SK-N-SH treated with all-trans-retinoic acid at 6 μM for 48 hours (cell line): ENCODE data around the gene TOMM5.

Experiments
- ATAC-seq: fragments of 200-7000 bp; cut with Tn5 transposase; 3 replicates; pipeline ENCODE4 v1.9.1; 2020; ENCODE audit warnings: mild to moderate bottlenecking, moderate library complexity
- ARNTL ChIP-seq: fragments of 450-650 bp; formaldehyde crosslinking; IDR thresholded peaks from 2 replicates; pipeline ENCODE4 v1.5.0; 2020; ENCODE audit warnings: low read depth, mild to moderate bottlenecking, moderate library complexity, borderline replicate concordance
- BACH2 ChIP-seq: fragments of 250-450 bp; sonication (Bioruptor Pico); IDR thresholded peaks from 2 replicates; pipeline ENCODE4 v1.9.0; 2021; ENCODE audit warnings: mild to moderate bottlenecking, borderline replicate concordance
- CSDC2 ChIP-seq: fragments of 250-450 bp; sonication (Bioruptor Pico); IDR thresholded peaks from 2 replicates; pipeline ENCODE4 v1.5.0; 2020; ENCODE audit warnings: mild to moderate bottlenecking, moderate library complexity
- ESRRG ChIP-seq: fragments of 250-450 bp; sonication (Bioruptor Pico); IDR thresholded peaks from 2 replicates; pipeline ENCODE4 v1.6.1; 2021; ENCODE audit warnings: mild to moderate bottlenecking
- GLIS3 ChIP-seq: fragments of 250-450 bp; sonication (Bioruptor Pico); IDR thresholded peaks from 2 replicates; pipeline ENCODE4 v1.5.0; 2020; ENCODE audit warnings: mild to moderate bottlenecking, moderate library complexity
- ISL1 ChIP-seq: fragments of 250-450 bp; sonication (Bioruptor Pico); IDR thresholded peaks from 2 replicates; pipeline ENCODE4 v2.1.2; 2022; ENCODE audit warnings: mild to moderate bottlenecking, moderate library complexity
- OSR1 ChIP-seq: fragments of 250-450 bp; sonication (Bioruptor Pico); IDR thresholded peaks from 2 replicates; pipeline ENCODE4 v1.8.0; 2022; ENCODE audit warnings: moderate library complexity, mild to moderate bottlenecking, inconsistent platforms
- PPARA ChIP-seq: fragments of 250-450 bp; sonication (Bioruptor Pico); IDR thresholded peaks from 2 replicates; pipeline ENCODE4 v1.5.0; 2020; ENCODE audit warnings: mild to moderate bottlenecking, borderline replicate concordance
- RARB ChIP-seq: fragments of 250-450 bp; sonication (Bioruptor Pico); IDR thresholded peaks from 2 replicates; pipeline ENCODE4 v1.8.0; 2021; ENCODE audit warnings: mild to moderate bottlenecking, moderate library complexity
- SNAI2 ChIP-seq: fragments of 250-450 bp; sonication (Bioruptor Pico); IDR thresholded peaks from 2 replicates; pipeline ENCODE4 v1.5.0; 2020; ENCODE audit warnings: mild to moderate bottlenecking, moderate library complexity
- TCF4 ChIP-seq: fragments of 250-450 bp; sonication (Bioruptor Pico); IDR thresholded peaks from 2 replicates; pipeline ENCODE4 v1.8.0; 2021; ENCODE audit warnings: mild to moderate bottlenecking, moderate library complexity, borderline replicate concordance
- TOX ChIP-seq: fragments of 250-450 bp; sonication (Bioruptor Pico); IDR thresholded peaks from 2 replicates; pipeline ENCODE4 v1.8.0; 2021; ENCODE audit warnings: mild to moderate bottlenecking, moderate library complexity, borderline replicate concordance
- ZC3H10 ChIP-seq: fragments of 250-450 bp; sonication (Bioruptor Pico); IDR thresholded peaks from 2 replicates; pipeline ENCODE4 v1.5.1; 2021; ENCODE audit warnings: mild to moderate bottlenecking, moderate library complexity
- ZFP3 ChIP-seq: fragments of 250-450 bp; sonication (Bioruptor Pico); IDR thresholded peaks from 2 replicates; pipeline ENCODE4 v1.5.0; 2020; ENCODE audit warnings: mild to moderate bottlenecking, moderate library complexity
- ZFP30 ChIP-seq: fragments of 450-650 bp; formaldehyde crosslinking; IDR thresholded peaks from 2 replicates; pipeline ENCODE4 v1.5.0; 2022; ENCODE audit warnings: mild to moderate bottlenecking, moderate library complexity
- ZNF565 ChIP-seq: fragments of 450-650 bp; formaldehyde crosslinking; conservative IDR thresholded peaks from 2 replicates; pipeline ENCODE4 v1.5.0; 2020; ENCODE audit warnings: low read depth, mild to moderate bottlenecking, moderate library complexity
- ZNF70 ChIP-seq: fragments of 450-650 bp; formaldehyde crosslinking; IDR thresholded peaks from 2 replicates; pipeline ENCODE4 v1.5.0; 2020; ENCODE audit warnings: mild to moderate bottlenecking, moderate library complexity
- ZNF8 ChIP-seq: fragments of 450-650 bp; formaldehyde crosslinking; IDR thresholded peaks from 2 replicates; pipeline ENCODE4 v1.5.0; 2020; ENCODE audit warnings: mild to moderate bottlenecking, moderate library complexity
- TF ChIP-seq, protein P1 (sequence below): fragments of 250-450 bp; sonication (Bioruptor Pico); IDR thresholded peaks from 2 replicates; pipeline ENCODE4 v1.8.0; 2020; ENCODE audit warnings: mild to moderate bottlenecking, moderate library complexity, borderline replicate concordance
- TF ChIP-seq, protein P2 (sequence below): fragments of 250-450 bp; sonication (Bioruptor Pico); IDR thresholded peaks from 2 replicates; pipeline ENCODE4 v1.5.1; 2020; ENCODE audit warnings: low read depth, mild to moderate bottlenecking, moderate library complexity
- TF ChIP-seq, protein P3 (sequence below): fragments of 250-450 bp; sonication (Bioruptor Pico); IDR thresholded peaks from 2 replicates; pipeline ENCODE4 v1.5.1; 2021; ENCODE audit warnings: mild to moderate bottlenecking, moderate library complexity
- TF ChIP-seq, protein P4 (sequence below): fragments of 250-450 bp; sonication (Bioruptor Pico); IDR thresholded peaks from 2 replicates; pipeline ENCODE4 v1.8.0; 2021; ENCODE audit warnings: low read depth, mild to moderate bottlenecking, moderate library complexity, borderline replicate concordance

The TOMM5 gene

DNA sequence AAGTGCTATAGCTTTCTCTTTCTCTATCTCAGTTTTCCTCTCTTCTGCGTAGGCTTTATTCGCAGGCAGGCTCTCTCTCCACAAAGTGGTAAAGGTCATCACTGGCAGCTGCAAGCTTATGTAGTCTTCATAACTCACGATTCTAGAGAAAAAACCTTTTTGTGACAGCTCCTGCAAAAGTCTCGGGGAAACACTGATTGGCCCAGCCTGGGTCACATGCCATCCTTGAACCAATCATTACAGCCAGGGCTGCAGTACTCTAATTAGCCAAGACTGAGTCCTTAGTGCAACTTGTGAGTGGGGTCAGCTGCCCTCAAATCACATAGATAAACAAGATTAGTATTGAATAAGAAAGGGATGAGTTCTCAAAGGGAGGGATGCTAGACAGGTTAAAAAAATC, 40.1 kb upstream of the TOMM5 start:
- TF ChIP-seq, protein P1, sequence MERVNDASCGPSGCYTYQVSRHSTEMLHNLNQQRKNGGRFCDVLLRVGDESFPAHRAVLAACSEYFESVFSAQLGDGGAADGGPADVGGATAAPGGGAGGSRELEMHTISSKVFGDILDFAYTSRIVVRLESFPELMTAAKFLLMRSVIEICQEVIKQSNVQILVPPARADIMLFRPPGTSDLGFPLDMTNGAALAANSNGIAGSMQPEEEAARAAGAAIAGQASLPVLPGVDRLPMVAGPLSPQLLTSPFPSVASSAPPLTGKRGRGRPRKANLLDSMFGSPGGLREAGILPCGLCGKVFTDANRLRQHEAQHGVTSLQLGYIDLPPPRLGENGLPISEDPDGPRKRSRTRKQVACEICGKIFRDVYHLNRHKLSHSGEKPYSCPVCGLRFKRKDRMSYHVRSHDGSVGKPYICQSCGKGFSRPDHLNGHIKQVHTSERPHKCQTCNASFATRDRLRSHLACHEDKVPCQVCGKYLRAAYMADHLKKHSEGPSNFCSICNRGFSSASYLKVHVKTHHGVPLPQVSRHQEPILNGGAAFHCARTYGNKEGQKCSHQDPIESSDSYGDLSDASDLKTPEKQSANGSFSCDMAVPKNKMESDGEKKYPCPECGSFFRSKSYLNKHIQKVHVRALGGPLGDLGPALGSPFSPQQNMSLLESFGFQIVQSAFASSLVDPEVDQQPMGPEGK (CRISPR knock-in tag), result no peak
- TF ChIP-seq ZFP30 (CRISPR knock-in tag) (no peak), OSR1 (CRISPR knock-in tag) (no peak), ZNF565 (no peak), CSDC2 (no peak), RARB (CRISPR knock-in tag) (no peak), SNAI2 (no peak), ISL1 (CRISPR knock-in tag) (no peak), GLIS3 (no peak), ZNF70 (no peak), TCF4 (no peak)
- TF ChIP-seq, protein P2, sequence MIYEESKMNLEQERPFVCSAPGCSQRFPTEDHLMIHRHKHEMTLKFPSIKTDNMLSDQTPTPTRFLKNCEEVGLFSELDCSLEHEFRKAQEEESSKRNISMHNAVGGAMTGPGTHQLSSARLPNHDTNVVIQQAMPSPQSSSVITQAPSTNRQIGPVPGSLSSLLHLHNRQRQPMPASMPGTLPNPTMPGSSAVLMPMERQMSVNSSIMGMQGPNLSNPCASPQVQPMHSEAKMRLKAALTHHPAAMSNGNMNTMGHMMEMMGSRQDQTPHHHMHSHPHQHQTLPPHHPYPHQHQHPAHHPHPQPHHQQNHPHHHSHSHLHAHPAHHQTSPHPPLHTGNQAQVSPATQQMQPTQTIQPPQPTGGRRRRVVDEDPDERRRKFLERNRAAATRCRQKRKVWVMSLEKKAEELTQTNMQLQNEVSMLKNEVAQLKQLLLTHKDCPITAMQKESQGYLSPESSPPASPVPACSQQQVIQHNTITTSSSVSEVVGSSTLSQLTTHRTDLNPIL (CRISPR knock-in tag), result no peak
- TF ChIP-seq, all 23 proteins: peak for 0
- ATAC-seq, result no peak

DNA sequence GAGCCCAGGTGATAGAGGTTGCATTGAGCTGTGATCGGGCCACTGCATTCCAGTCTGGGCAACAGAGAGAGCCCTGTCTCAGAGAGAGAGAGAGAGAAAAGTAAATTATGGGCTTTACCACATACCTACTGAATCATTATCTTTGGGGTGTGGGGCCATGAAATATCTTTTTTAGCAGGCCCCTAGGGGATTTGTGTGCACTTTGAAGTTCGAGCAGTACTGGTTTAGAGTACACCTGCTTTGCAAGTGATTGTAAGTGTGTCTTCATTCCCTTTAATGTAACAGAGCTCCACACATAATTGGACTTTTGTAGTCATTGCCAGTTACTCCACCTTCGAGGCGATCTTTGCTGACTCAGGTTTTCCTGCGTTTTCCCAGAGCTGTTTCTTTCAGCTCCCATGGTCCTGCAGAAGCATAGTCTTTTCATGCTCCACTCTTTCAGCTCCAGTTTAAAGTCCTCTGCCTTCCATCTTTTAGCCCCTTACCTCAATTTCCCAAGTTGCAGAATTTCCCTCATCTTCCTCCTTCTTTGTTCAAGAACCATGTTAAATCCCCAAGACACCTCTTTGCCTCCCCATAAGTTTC, 34.4 kb upstream of the TOMM5 start:
- TF ChIP-seq, protein P3, sequence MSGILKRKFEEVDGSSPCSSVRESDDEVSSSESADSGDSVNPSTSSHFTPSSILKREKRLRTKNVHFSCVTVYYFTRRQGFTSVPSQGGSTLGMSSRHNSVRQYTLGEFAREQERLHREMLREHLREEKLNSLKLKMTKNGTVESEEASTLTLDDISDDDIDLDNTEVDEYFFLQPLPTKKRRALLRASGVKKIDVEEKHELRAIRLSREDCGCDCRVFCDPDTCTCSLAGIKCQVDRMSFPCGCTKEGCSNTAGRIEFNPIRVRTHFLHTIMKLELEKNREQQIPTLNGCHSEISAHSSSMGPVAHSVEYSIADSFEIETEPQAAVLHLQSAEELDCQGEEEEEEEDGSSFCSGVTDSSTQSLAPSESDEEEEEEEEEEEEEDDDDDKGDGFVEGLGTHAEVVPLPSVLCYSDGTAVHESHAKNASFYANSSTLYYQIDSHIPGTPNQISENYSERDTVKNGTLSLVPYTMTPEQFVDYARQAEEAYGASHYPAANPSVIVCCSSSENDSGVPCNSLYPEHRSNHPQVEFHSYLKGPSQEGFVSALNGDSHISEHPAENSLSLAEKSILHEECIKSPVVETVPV (CRISPR knock-in tag), result no peak
- ATAC-seq, result no peak

DNA sequence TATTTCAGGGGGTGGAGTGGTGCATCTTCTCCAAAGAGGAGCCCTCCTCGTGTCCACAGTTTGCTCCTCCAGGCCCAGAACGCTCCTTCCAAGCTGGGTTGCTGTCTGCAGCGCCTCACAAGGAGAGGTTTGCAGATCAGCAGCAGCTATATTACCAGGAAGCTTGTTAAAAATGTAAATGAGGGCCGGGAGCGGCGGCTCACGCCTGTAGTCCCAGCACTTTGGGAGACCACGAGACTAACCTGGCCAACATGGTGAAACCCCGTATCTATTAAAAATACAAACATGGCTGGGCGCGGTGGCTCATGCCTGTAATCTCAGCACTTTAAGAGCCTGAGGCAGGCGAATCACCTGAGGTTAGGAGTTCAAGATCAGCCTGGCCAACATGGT, 33.4 kb upstream of the TOMM5 start:
- TF ChIP-seq BACH2, result no peak
- TF ChIP-seq, protein P3 (CRISPR knock-in tag), result no peak
- no peak for TF ChIP-seq OSR1 (CRISPR knock-in tag)
- no peak for TF ChIP-seq TCF4
- no peak for TF ChIP-seq CSDC2
- no peak for TF ChIP-seq ZNF70
- TF ChIP-seq, all 23 proteins: peak for 0
- no peak for ATAC-seq

DNA sequence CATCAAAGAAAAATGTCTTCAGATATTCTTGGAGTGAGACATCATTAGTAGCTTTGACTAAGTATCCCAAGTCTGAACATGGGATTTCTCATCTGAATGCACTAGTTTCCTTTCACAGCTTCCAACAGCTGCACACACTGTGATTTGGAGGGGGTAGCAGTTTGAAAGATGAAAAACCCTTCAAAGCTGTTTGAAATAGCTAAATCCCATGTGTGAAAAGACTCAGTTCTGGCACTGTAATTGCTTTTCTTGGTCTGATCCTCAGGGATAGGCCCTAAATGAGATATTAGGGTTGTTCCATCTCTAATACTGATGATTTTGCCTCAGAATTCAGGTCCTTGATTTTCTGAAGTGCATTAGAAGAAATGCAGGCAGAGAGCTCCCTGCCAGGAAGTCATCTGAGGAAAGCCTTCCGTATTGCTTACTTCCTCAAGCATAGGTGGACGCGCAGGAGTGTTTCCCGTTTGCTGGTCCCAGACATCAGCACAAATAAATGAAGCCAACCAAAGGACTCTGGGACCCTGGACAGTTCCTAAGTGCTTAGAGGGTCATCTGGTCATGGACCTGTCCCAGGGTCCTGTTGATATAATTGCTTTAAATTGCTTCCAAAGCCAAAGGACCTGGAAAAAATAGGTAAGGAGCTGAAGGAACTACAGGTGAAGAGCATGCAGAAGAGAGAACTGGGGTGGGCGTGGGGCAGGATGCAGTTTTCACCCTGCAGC, 32.8 kb upstream of the TOMM5 start:
- ATAC-seq, result no peak
- TF ChIP-seq BACH2 (no peak), OSR1 (CRISPR knock-in tag) (no peak), ZNF70 (no peak), CSDC2 (no peak), SNAI2 (no peak), ARNTL (CRISPR knock-in tag) (no peak), ZC3H10 (CRISPR knock-in tag) (no peak), ZFP3 (CRISPR knock-in tag) (no peak), GLIS3 (no peak), PPARA (no peak), ZFP30 (CRISPR knock-in tag) (no peak), ISL1 (CRISPR knock-in tag) (no peak), TOX (CRISPR knock-in tag) (no peak), ESRRG (CRISPR knock-in tag) (no peak), TCF4 (no peak), ZNF8 (no peak)
- TF ChIP-seq, protein P4, sequence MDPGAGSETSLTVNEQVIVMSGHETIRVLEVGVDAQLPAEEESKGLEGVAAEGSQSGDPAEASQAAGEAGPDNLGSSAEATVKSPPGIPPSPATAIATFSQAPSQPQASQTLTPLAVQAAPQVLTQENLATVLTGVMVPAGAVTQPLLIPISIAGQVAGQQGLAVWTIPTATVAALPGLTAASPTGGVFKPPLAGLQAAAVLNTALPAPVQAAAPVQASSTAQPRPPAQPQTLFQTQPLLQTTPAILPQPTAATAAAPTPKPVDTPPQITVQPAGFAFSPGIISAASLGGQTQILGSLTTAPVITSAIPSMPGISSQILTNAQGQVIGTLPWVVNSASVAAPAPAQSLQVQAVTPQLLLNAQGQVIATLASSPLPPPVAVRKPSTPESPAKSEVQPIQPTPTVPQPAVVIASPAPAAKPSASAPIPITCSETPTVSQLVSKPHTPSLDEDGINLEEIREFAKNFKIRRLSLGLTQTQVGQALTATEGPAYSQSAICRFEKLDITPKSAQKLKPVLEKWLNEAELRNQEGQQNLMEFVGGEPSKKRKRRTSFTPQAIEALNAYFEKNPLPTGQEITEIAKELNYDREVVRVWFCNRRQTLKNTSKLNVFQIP (CRISPR knock-in tag), result no peak
- TF ChIP-seq, protein P2 (CRISPR knock-in tag), result no peak
- TF ChIP-seq, protein P1 (CRISPR knock-in tag), result no peak
